HG03342 (cell line): Measurements from ENCODE around the gene ABCA4.

Experiments
- ATAC-seq: cut with Tn5 transposase; IDR thresholded peaks from one replicate; pipeline ENCODE4 v1.9.1; 2021; ENCODE audit warnings: mild to moderate bottlenecking, moderate library complexity; ENCODE audit not compliant: unreplicated experiment

Gene ABCA4

GRCh38 chr1:94056996-94057395 is 64.0 kb downstream of the ABCA4 start:
- no peak for ATAC-seq

GRCh38 chr1:94056171-94056570 is 64.8 kb downstream of the ABCA4 start:
- ATAC-seq, result no peak

GRCh38 chr1:94055459-94056122 is 65.4 kb downstream of the ABCA4 start:
- ATAC-seq, result no peak

- ATAC-seq, result no peak
These were observed 70.3 kb downstream of the ABCA4 start for GRCh38 chr1:94050675-94051074.

GRCh38 chr1:94050254-94050653 is 70.7 kb downstream of the ABCA4 start:
- no peak for ATAC-seq

- ATAC-seq, result no peak
These were observed 71.2 kb downstream of the ABCA4 start for GRCh38 chr1:94049791-94050190.

GRCh38 chr1:94048413-94049164 is 72.4 kb downstream of the ABCA4 start:
- ATAC-seq, result no peak

GRCh38 chr1:94047949-94048348 is 73.0 kb downstream of the ABCA4 start:
- ATAC-seq, result no peak

GRCh38 chr1:94045465-94046056 is 75.4 kb downstream of the ABCA4 start:
- ATAC-seq, result peak; percentile 62

GRCh38 chr1:94044891-94045290 is 76.1 kb downstream of the ABCA4 start:
- no peak for ATAC-seq

- no peak for ATAC-seq
These were observed 76.6 kb downstream of the ABCA4 start for GRCh38 chr1:94044290-94044790.

- no peak for ATAC-seq
These were observed 77.1 kb downstream of the ABCA4 start for GRCh38 chr1:94043738-94044289.

GRCh38 chr1:94042388-94042787 is 78.6 kb downstream of the ABCA4 start:
- ATAC-seq, result no peak

GRCh38 chr1:94039871-94040569 is 80.9 kb downstream of the ABCA4 start:
- no peak for ATAC-seq

- ATAC-seq, result no peak
These were observed 81.5 kb downstream of the ABCA4 start for GRCh38 chr1:94039514-94039870.

- no peak for ATAC-seq
These were observed 82.4 kb downstream of the ABCA4 start for GRCh38 chr1:94038511-94038910.

GRCh38 chr1:94037392-94038229 is 83.3 kb downstream of the ABCA4 start:
- no peak for ATAC-seq

GRCh38 chr1:94036730-94037129 is 84.2 kb downstream of the ABCA4 start:
- ATAC-seq, result no peak

- ATAC-seq, result no peak
These were observed 87.1 kb downstream of the ABCA4 start for GRCh38 chr1:94033849-94034248.

- ATAC-seq, result no peak
These were observed 88.3 kb downstream of the ABCA4 start for GRCh38 chr1:94032637-94033036.
